Caco-2 (cell line): Measurements from ENCODE around the gene PIK3CA. TPM values are rescaled to one million over a fixed set of nuclear protein-coding genes. Genes with fewer than 3 reads are reported as not detected.
"Not testable (repeated sequence)": the region's sequence is repeated elsewhere in the genome, so short reads cannot be mapped to it uniquely, and the experiment has no call there.

Experiments
- BruUV-seq: library from RNA; stranded (reverse); fragments of 400-500 nt; replicated peaks from 2 replicates; lab custom pipeline; 2021; lab: Mats Ljungman, UMichigan
- CTCF ChIA-PET: fragments of 300-600 bp; sonication (Branson Sonifier 250); formaldehyde crosslinking; loops from one replicate; lab custom pipeline; 2022; ENCODE audit warnings: antibody characterized with exemption; lab: Charles Lee
- POLR2A ChIA-PET: fragments of 300-600 bp; sonication (Branson Sonifier 250); formaldehyde crosslinking; loops from one replicate; lab custom pipeline; 2022; ENCODE audit warnings: antibody characterized with exemption; lab: Charles Lee
- DNase-seq, 2 experiments: peaks; one replicate each; pipeline versions ENCODE4 v3.0.0 to v3.0.0-alpha.2; 2020 to 2022
- H3K27me3 ChIP-seq: replicated peaks from 2 replicates; pipeline ENCODE4 v1.6.0; 2011; ENCODE audit warnings: low read length; ENCODE audit not compliant: control insufficient read depth, insufficient read depth
- H3K36me3 ChIP-seq: 2 replicates; pipeline ENCODE4 v1.5.1; 2011; ENCODE audit warnings: low read length; ENCODE audit not compliant: control insufficient read depth, insufficient read depth
- H3K4me1 ChIP-seq: fragments of 250-450 bp; sonication (Bioruptor Pico); 2 replicates; pipeline ENCODE4 v1.5.1; 2020; ENCODE audit warnings: mild to moderate bottlenecking
- H3K4me3 ChIP-seq: 2 replicates; pipeline ENCODE4 v1.5.1; 2011; ENCODE audit warnings: low read depth, mild to moderate bottlenecking, control low read depth, low read length
- H3K9me3 ChIP-seq: fragments of 250-450 bp; sonication (Bioruptor Pico); 2 replicates; pipeline ENCODE4 v1.5.1; 2020; ENCODE audit warnings: mild to moderate bottlenecking, moderate library complexity
- H3K27ac Mint-ChIP-seq: one replicate; pipeline ENCODE4 v1.8.0; 2022; ENCODE audit warnings: mixed read lengths; ENCODE audit not compliant: unreplicated experiment
- H3K27me3 Mint-ChIP-seq: one replicate; pipeline ENCODE4 v1.8.0; 2022; ENCODE audit warnings: mixed read lengths; ENCODE audit not compliant: insufficient read depth, unreplicated experiment
- H3K36me3 Mint-ChIP-seq: one replicate; pipeline ENCODE4 v1.8.0; 2022; ENCODE audit warnings: mild to moderate bottlenecking, mixed read lengths; ENCODE audit not compliant: insufficient read depth, unreplicated experiment
- H3K4me1 Mint-ChIP-seq: one replicate; pipeline ENCODE4 v1.8.0; 2022; ENCODE audit warnings: low read depth, mixed read lengths; ENCODE audit not compliant: unreplicated experiment
- H3K4me3 Mint-ChIP-seq: one replicate; pipeline ENCODE4 v1.8.0; 2022; ENCODE audit warnings: mild to moderate bottlenecking, moderate library complexity, mixed read lengths; ENCODE audit not compliant: unreplicated experiment
- H3K9me3 Mint-ChIP-seq: one replicate; pipeline ENCODE4 v1.8.0; 2022; ENCODE audit warnings: mixed read lengths; ENCODE audit not compliant: unreplicated experiment
- CTCF ChIP-seq, 2 experiments: fragments of 200-600 bp in 1 of 2; IDR thresholded peaks; 1 replicate in 1 of 2; 2 replicates in 1 of 2; pipeline versions ENCODE4 v1.5.1 to v1.8.0; 2011 to 2022; ENCODE audit warnings: antibody characterized with exemption in 1 of 2, control low read depth in 1 of 2, inconsistent platforms in 1 of 2, low read depth in 1 of 2, low read length in 1 of 2, mild to moderate bottlenecking in 1 of 2, moderate library complexity in 1 of 2; ENCODE audit not compliant: insufficient read depth in 1 of 2, severe bottlenecking in 1 of 2, unreplicated experiment in 1 of 2
- intact Hi-C: fragments of 100-400 bp; cut with micrococcal nuclease; formaldehyde crosslinking; loops from one replicate; pipeline ENCODE4 v1.10.0; 2022; ENCODE audit not compliant: unreplicated experiment
- total RNA-seq: library from RNA; stranded (reverse); gene quantifications from 2 replicates; pipeline ENCODE4 v1.2.3, GENCODE V29; 2022

Gene PIK3CA
- total RNA-seq, 1 experiment from 2014 or later: 10.6 TPM

- no peaks in the 10 kb centered on the region for H3K27me3 Mint-ChIP-seq
- H3K4me1 ChIP-seq: no peaks in the 10 kb centered on the region
- no peaks in the 10 kb centered on the region for H3K36me3 ChIP-seq
- no peaks in the 10 kb centered on the region for H3K4me1 Mint-ChIP-seq
- no peak overlapping the region for H3K4me3 Mint-ChIP-seq
- no peaks in the 10 kb centered on the region for H3K27me3 ChIP-seq
- H3K4me3 ChIP-seq: no peak overlapping the region
- BruUV-seq: no TSS peak
- intact Hi-C loops: no loop called here
- TF ChIP-seq CTCF (IDR thresholded peaks at IDR 0.05; ENCODE audit: insufficient read depth in 1 of 2, low read depth in 1 of 2, low read length in 1 of 2, severe bottlenecking in 1 of 2, unreplicated experiment in 1 of 2): no peak
- peaks cover 11% of the 10 kb centered on the region for H3K36me3 Mint-ChIP-seq
- POLR2A ChIA-PET: no interaction called here
- CTCF ChIA-PET: no interaction called here
- no peaks in the 10 kb centered on the region for H3K9me3 ChIP-seq
- no peak for DNase-seq
- H3K27ac Mint-ChIP-seq: no peak overlapping the region
- H3K9me3 Mint-ChIP-seq: no peaks in the 10 kb centered on the region
Measured at GRCh38 chr3:179236669-179237301, 88.6 kb downstream of the PIK3CA start.

- DNase-seq, H3K27ac Mint-ChIP-seq, CTCF ChIA-PET, POLR2A ChIA-PET, H3K4me3 ChIP-seq, H3K4me3 Mint-ChIP-seq, H3K4me1 ChIP-seq, H3K9me3 ChIP-seq, BruUV-seq, H3K27me3 Mint-ChIP-seq, H3K4me1 Mint-ChIP-seq, H3K9me3 Mint-ChIP-seq, H3K27me3 ChIP-seq, H3K36me3 ChIP-seq, intact Hi-C loops: not testable (repeated sequence)
- H3K36me3 Mint-ChIP-seq: peaks cover 16% of the 10 kb centered on the region
Measured at GRCh38 chr3:179240299-179240698, 92.1 kb downstream of the PIK3CA start.

- H3K9me3 Mint-ChIP-seq, H3K27me3 ChIP-seq, H3K4me3 ChIP-seq, H3K27me3 Mint-ChIP-seq, H3K4me1 Mint-ChIP-seq, H3K9me3 ChIP-seq, DNase-seq, POLR2A ChIA-PET, intact Hi-C loops, H3K27ac Mint-ChIP-seq, CTCF ChIA-PET, H3K4me3 Mint-ChIP-seq, H3K36me3 ChIP-seq, H3K4me1 ChIP-seq: not testable (repeated sequence)
- BruUV-seq: TSS peak; percentile 34
- H3K36me3 Mint-ChIP-seq: peaks cover 12% of the 10 kb centered on the region
Measured at GRCh38 chr3:179242859-179243258, 94.7 kb downstream of the PIK3CA start.

GRCh38 chr3:179244878-179245277, 96.7 kb downstream of the PIK3CA start:
- H3K4me3 ChIP-seq: no peak overlapping the region
- Mint-ChIP-seq H3K36me3 (peaks cover 19% of the 10 kb centered on the region), H3K4me1 (no peaks in the 10 kb centered on the region), H3K27me3 (no peaks in the 10 kb centered on the region), H3K9me3 (peaks cover 6% of the 10 kb centered on the region), H3K27ac (no peak overlapping the region), H3K4me3 (no peak overlapping the region)
- intact Hi-C loops: no loop called here
- no peaks in the 10 kb centered on the region for H3K27me3 ChIP-seq
- no peak for DNase-seq
- H3K36me3 ChIP-seq: no peaks in the 10 kb centered on the region
- H3K4me1 ChIP-seq: no peaks in the 10 kb centered on the region; the same call in 1 of the 2 replicates
- ChIA-PET CTCF (no interaction called here), POLR2A (no interaction called here)
- no peaks in the 10 kb centered on the region for H3K9me3 ChIP-seq
- TF ChIP-seq CTCF (IDR thresholded peaks at IDR 0.05; ENCODE audit: insufficient read depth in 1 of 2, low read depth in 1 of 2, low read length in 1 of 2, severe bottlenecking in 1 of 2, unreplicated experiment in 1 of 2): no peak
- BruUV-seq: no TSS peak
